Calu3 (cell line): ENCODE measurements around the gene PYDC2. TPM values are rescaled to one million over a fixed set of nuclear protein-coding genes. Genes with fewer than 3 reads are reported as not detected.

ENCODE experiments used
- BruUV-seq: library from RNA; stranded (reverse); fragments of 400-500 nt; replicated peaks from 2 replicates; lab custom pipeline; 2021; lab: Mats Ljungman, UMichigan
- CTCF ChIA-PET: fragments of 300-600 bp; sonication (Branson Sonifier 250); formaldehyde crosslinking; loops from one replicate; lab custom pipeline; 2022; ENCODE audit warnings: antibody characterized with exemption; lab: Charles Lee
- DNase-seq: peaks from one replicate; pipeline ENCODE4 v3.0.0; 2022
- H3K27ac Mint-ChIP-seq: one replicate; pipeline ENCODE4 v1.8.0; 2022; ENCODE audit warnings: mixed read lengths; ENCODE audit not compliant: unreplicated experiment
- H3K27me3 Mint-ChIP-seq: one replicate; pipeline ENCODE4 v1.8.0; 2022; ENCODE audit warnings: mixed read lengths; ENCODE audit not compliant: unreplicated experiment
- H3K36me3 Mint-ChIP-seq: one replicate; pipeline ENCODE4 v1.8.0; 2022; ENCODE audit warnings: mild to moderate bottlenecking, moderate library complexity, mixed read lengths; ENCODE audit not compliant: insufficient read depth, unreplicated experiment
- H3K4me1 Mint-ChIP-seq: one replicate; pipeline ENCODE4 v1.8.0; 2022; ENCODE audit warnings: mild to moderate bottlenecking, low read depth, mixed read lengths; ENCODE audit not compliant: unreplicated experiment
- H3K4me3 Mint-ChIP-seq: one replicate; pipeline ENCODE4 v1.8.0; 2022; ENCODE audit warnings: mild to moderate bottlenecking, low read depth, moderate library complexity, mixed read lengths; ENCODE audit not compliant: unreplicated experiment
- H3K9me3 Mint-ChIP-seq: one replicate; pipeline ENCODE4 v1.8.0; 2022; ENCODE audit warnings: low read depth, mixed read lengths; ENCODE audit not compliant: unreplicated experiment
- intact Hi-C: fragments of 100-400 bp; cut with micrococcal nuclease; formaldehyde crosslinking; loops from one replicate; pipeline ENCODE4 v1.10.0; 2022; ENCODE audit not compliant: unreplicated experiment
- total RNA-seq: library from RNA; stranded (reverse); gene quantifications from 2 replicates; pipeline ENCODE4 v1.2.3, GENCODE V29; 2022
- TF ChIP-seq, protein P1 (sequence below): fragments of 200-600 bp; IDR thresholded peaks from one replicate; pipeline ENCODE4 v1.8.0; 2022; ENCODE audit warnings: antibody characterized with exemption; ENCODE audit not compliant: unreplicated experiment

The PYDC2 gene
- total RNA-seq, 1 experiment from 2014 or later: not detected

DNA sequence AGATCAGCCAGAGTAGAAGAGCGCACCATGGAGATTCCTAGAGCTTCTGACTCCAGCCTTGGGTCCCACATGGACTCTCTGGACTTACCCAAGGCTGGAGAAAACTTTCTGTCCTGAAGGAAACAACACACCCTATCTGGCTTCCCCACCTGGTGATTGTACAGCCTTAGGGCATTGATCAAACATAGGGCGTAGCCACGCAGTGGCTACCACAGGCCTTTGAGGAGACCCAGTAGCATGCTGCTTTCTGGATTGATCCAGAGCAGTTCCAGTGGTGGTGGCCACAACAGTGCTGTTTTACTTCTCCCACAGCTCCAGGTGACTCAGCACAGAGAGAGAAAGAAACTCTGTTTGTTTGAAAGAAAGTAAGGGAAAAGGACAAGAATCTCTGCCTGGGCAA is 23.5 kb downstream of the PYDC2 start:
- TF ChIP-seq, protein P1, sequence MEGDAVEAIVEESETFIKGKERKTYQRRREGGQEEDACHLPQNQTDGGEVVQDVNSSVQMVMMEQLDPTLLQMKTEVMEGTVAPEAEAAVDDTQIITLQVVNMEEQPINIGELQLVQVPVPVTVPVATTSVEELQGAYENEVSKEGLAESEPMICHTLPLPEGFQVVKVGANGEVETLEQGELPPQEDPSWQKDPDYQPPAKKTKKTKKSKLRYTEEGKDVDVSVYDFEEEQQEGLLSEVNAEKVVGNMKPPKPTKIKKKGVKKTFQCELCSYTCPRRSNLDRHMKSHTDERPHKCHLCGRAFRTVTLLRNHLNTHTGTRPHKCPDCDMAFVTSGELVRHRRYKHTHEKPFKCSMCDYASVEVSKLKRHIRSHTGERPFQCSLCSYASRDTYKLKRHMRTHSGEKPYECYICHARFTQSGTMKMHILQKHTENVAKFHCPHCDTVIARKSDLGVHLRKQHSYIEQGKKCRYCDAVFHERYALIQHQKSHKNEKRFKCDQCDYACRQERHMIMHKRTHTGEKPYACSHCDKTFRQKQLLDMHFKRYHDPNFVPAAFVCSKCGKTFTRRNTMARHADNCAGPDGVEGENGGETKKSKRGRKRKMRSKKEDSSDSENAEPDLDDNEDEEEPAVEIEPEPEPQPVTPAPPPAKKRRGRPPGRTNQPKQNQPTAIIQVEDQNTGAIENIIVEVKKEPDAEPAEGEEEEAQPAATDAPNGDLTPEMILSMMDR: no peak
- DNase-seq: peak; percentile 49
- intact Hi-C loops: no loop called here
- peak overlapping the region; percentile 10 for H3K27ac Mint-ChIP-seq
- no peak overlapping the region for H3K4me3 Mint-ChIP-seq
- CTCF ChIA-PET: no interaction called here
- peaks cover 6% of the 10 kb centered on the region for H3K9me3 Mint-ChIP-seq
- H3K4me1 Mint-ChIP-seq: peaks cover 26% of the 10 kb centered on the region
- BruUV-seq: no TSS peak
- no peaks in the 10 kb centered on the region for H3K27me3 Mint-ChIP-seq
- no peaks in the 10 kb centered on the region for H3K36me3 Mint-ChIP-seq

DNA sequence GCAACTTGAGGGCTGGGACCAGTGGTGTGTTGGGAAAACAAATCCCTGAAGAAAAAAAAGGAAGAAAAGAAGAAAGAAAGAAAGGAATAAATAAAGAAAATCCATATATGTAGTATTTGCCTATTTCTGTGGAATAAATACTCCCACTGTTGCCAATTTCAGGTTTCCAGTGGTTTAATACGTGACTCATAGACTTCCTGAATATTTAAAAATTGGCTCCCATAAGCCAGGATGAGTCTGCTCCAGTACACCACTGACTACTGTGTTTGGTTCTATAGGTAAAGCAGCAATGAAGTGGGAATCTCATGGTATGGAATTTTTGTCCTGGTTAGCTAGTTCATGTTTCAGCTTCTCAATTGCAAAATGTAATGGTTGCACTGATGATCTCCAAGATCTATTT is 31.6 kb downstream of the PYDC2 start:
- H3K27ac Mint-ChIP-seq: no peak overlapping the region
- CTCF ChIA-PET: no interaction called here
- no TSS peak for BruUV-seq
- no peaks in the 10 kb centered on the region for H3K27me3 Mint-ChIP-seq
- intact Hi-C loops: no loop called here
- no peaks in the 10 kb centered on the region for H3K4me1 Mint-ChIP-seq
- TF ChIP-seq, protein P1: no peak
- H3K4me3 Mint-ChIP-seq: no peak overlapping the region
- H3K9me3 Mint-ChIP-seq: no peaks in the 10 kb centered on the region
- no peak for DNase-seq
- H3K36me3 Mint-ChIP-seq: no peaks in the 10 kb centered on the region

GRCh38 chr3:191493336-191493735 is 32.4 kb downstream of the PYDC2 start:
- Mint-ChIP-seq H3K4me3 (no peak overlapping the region), H3K27me3 (no peaks in the 10 kb centered on the region), H3K9me3 (no peaks in the 10 kb centered on the region), H3K36me3 (no peaks in the 10 kb centered on the region), H3K4me1 (no peaks in the 10 kb centered on the region), H3K27ac (no peak overlapping the region)
- CTCF ChIA-PET: no interaction called here
- no TSS peak for BruUV-seq
- DNase-seq: no peak
- intact Hi-C loops: no loop called here
- TF ChIP-seq, protein P1: no peak

DNA sequence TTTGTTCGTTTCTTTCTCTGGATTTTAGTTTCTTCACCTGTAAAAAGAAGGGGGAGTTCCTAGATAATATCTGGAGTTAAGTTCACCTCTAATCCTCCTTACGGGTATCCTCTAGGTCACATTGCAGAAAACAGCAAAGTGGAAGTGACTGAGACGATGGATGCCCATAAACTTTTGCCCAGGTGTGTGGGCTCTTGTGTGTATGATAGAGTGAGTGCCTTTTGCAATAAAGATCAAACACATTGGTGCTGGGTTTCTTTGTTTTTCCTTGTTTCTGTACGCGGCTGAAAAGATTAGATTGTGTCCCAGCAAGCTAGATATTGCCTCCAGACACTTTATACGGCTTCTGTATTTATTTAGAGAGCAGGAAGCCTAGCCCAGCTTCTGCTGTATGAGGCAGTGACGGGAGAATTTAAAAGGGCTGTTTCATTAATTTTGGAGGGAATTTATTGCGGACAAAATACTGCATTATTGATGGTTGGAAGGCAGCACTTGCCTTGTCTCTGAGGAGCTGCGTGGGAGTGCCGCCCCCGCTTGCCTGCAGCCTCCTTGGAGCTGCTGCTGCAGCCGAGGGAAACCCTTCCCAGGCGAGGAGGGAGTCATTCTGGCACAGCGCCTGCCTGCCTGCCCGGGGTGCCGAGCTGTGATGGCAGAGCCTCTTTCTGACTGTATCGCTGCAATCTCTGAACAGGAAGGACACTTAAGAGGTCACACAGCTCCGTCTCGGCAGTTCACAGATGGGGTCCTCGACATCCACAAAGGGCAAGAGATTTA is 38.5 kb downstream of the PYDC2 start:
- Mint-ChIP-seq H3K4me1 (peaks cover 16% of the 10 kb centered on the region), H3K4me3 (peak overlapping the region; percentile 76), H3K27me3 (no peaks in the 10 kb centered on the region), H3K36me3 (peaks cover 6% of the 10 kb centered on the region), H3K27ac (peak overlapping the region; percentile 68), H3K9me3 (no peaks in the 10 kb centered on the region)
- BruUV-seq: no TSS peak
- intact Hi-C loops: loop anchor here (5.0 kb wide), 2 partner anchors 308 to 943 kb away; no protein-coding TSS in a partner anchor
- TF ChIP-seq, protein P1: no peak
- DNase-seq: peak; percentile 76
- CTCF ChIA-PET: interaction anchor here (0.6 to 1.2 kb wide), 4 partner anchors 66 to 922 kb away, joined by 3 read pairs; no protein-coding TSS in a partner anchor
